HCT116 (cell line): ENCODE results near the gene BOD1L1. TPM values are rescaled to one million over a fixed set of nuclear protein-coding genes. Genes with fewer than 3 reads are reported as not detected.

Source experiments
- ATAC-seq: fragments of 200-7000 bp; cut with Tn5 transposase; 2 replicates; pipeline ENCODE4 v1.9.1; 2020; ENCODE audit warnings: mild to moderate bottlenecking, moderate library complexity
- BruUV-seq: library from RNA; stranded (reverse); fragments of 400-500 nt; replicated peaks from 2 replicates; lab custom pipeline; 2021; lab: Mats Ljungman, UMichigan
- CTCF ChIA-PET: fragments of 300-600 bp; sonication (Branson Sonifier 250); formaldehyde crosslinking; loops from one replicate; lab custom pipeline; 2021; ENCODE audit warnings: antibody characterized with exemption; lab: Charles Lee
- POLR2A ChIA-PET: fragments of 300-600, 350-600 bp; sonication (Branson Sonifier 250); formaldehyde crosslinking; loops from one replicate; lab custom pipeline; 2021; ENCODE audit warnings: antibody characterized with exemption; lab: Charles Lee
- RAD21 ChIA-PET, 2 experiments: fragments of 300-600 bp; sonication (Branson Sonifier 250); formaldehyde crosslinking; loops; one replicate each; lab custom pipeline; 2023; ENCODE audit warnings: low total read pairs in 2 of 2; ENCODE audit not compliant: uncharacterized antibody in 2 of 2, unreplicated experiment in 2 of 2, low non-redundant PET in 1 of 2; lab: Charles Lee
- DNase-seq: peaks from one replicate; pipeline ENCODE4 v3.0.0-alpha.2; 2010; ENCODE audit warnings: low read depth, low spot score
- H2AFZ ChIP-seq: fragments of 200-600 bp; shearing (Covaris generic), sonication (generic); 2 replicates; pipeline ENCODE4 v1.6.1; 2017; ENCODE audit warnings: low read depth, mixed run types, mixed read lengths, antibody characterized with exemption, low read length; ENCODE audit not compliant: poor library complexity, severe bottlenecking
- H3K27ac ChIP-seq: 2 replicates; pipeline ENCODE4 v1.5.1; 2012; ENCODE audit warnings: low read depth, low read length
- H3K27me3 ChIP-seq: fragments of 200-600 bp; sonication (generic); 2 replicates; pipeline ENCODE4 v1.6.1; 2016; ENCODE audit warnings: mixed run types, low read length, mixed read lengths; ENCODE audit not compliant: insufficient read depth
- H3K36me3 ChIP-seq, 2 experiments: fragments of 200-500 bp in 1 of 2; fragments of 200-600 bp in 1 of 2; sonication (Bioruptor generic) in 1 of 2; sonication (generic) in 1 of 2; 2 replicates each; pipeline versions ENCODE4 v1.5.1 to v1.6.1; 2014 to 2016; ENCODE audit warnings: low read length in 2 of 2, inconsistent platforms in 1 of 2, mixed read lengths in 1 of 2, mixed run types in 1 of 2; ENCODE audit not compliant: insufficient read depth in 2 of 2, control insufficient read depth in 1 of 2
- H3K4me1 ChIP-seq, 2 experiments: fragments of 200-600 bp in 1 of 2; sonication (generic) in 1 of 2; 2 replicates each; pipeline versions ENCODE4 v1.5.1 to v1.6.1; 2012 to 2017; ENCODE audit warnings: low read length in 2 of 2, inconsistent platforms in 1 of 2, mild to moderate bottlenecking in 1 of 2, mixed read lengths in 1 of 2, mixed run types in 1 of 2, moderate library complexity in 1 of 2; ENCODE audit not compliant: insufficient read depth in 2 of 2, control insufficient read depth in 1 of 2
- H3K4me2 ChIP-seq: fragments of 200-600 bp; sonication (generic); 2 replicates; pipeline ENCODE4 v1.6.1; 2017; ENCODE audit warnings: mixed run types, low read length, mixed read lengths
- H3K4me3 ChIP-seq, 2 experiments: fragments of 200-600 bp in 1 of 2; sonication (generic) in 1 of 2; replicated peaks in 1 of 2; 2 replicates each; pipeline ENCODE4 v1.5.1; 2011 to 2016; ENCODE audit warnings: low read length in 2 of 2, control low read depth in 1 of 2, low read depth in 1 of 2, mild to moderate bottlenecking in 1 of 2, mixed read lengths in 1 of 2, mixed run types in 1 of 2
- H3K79me2 ChIP-seq: fragments of 200-600 bp; sonication (generic); 2 replicates; pipeline ENCODE4 v1.6.1; 2017; ENCODE audit warnings: mild to moderate bottlenecking, mixed run types, low read length, moderate library complexity, mixed read lengths; ENCODE audit not compliant: insufficient read depth
- H3K9ac ChIP-seq: fragments of 200-600 bp; sonication (generic); 2 replicates; pipeline ENCODE4 v1.6.1; 2016; ENCODE audit warnings: low read length, mixed read lengths
- H3K9me2 ChIP-seq: fragments of 200-600 bp; sonication (generic), shearing (Covaris generic); 2 replicates; pipeline ENCODE4 v1.6.1; 2017; ENCODE audit warnings: mixed run types, mild to moderate bottlenecking, moderate library complexity; ENCODE audit not compliant: insufficient read depth
- H3K9me3 ChIP-seq, 2 experiments: fragments of 200-500 bp in 1 of 2; fragments of 200-600 bp in 1 of 2; sonication (Bioruptor generic) in 1 of 2; sonication (generic) in 1 of 2; 2 replicates each; pipeline ENCODE4 v1.6.1; 2014 to 2017; ENCODE audit warnings: low read length in 2 of 2, mixed read lengths in 2 of 2, inconsistent platforms in 1 of 2, low read depth in 1 of 2, mild to moderate bottlenecking in 1 of 2, mixed run types in 1 of 2, moderate library complexity in 1 of 2; ENCODE audit not compliant: control insufficient read depth in 1 of 2, insufficient read depth in 1 of 2
- H4K20me1 ChIP-seq: fragments of 200-600 bp; sonication (generic), shearing (Covaris generic); 2 replicates; pipeline ENCODE4 v1.6.1; 2017; ENCODE audit warnings: mixed run types, mild to moderate bottlenecking, moderate library complexity; ENCODE audit not compliant: insufficient read depth
- CEBPB ChIP-seq: IDR thresholded peaks from 2 replicates; pipeline ENCODE4 v1.6.1; 2012; ENCODE audit warnings: low read depth
- POLR2A ChIP-seq: IDR thresholded peaks from 2 replicates; pipeline ENCODE4 v1.7.0; 2011; ENCODE audit warnings: borderline replicate concordance; ENCODE audit not compliant: insufficient read depth, insufficient read length; ENCODE audit errors: extremely low read depth
- SIN3A ChIP-seq: IDR thresholded peaks from 2 replicates; pipeline ENCODE4 v1.6.1; 2012; ENCODE audit warnings: low read depth
- SRF ChIP-seq: IDR thresholded peaks from 2 replicates; pipeline ENCODE4 v1.6.1; 2012; ENCODE audit warnings: low read depth
- YY1 ChIP-seq: IDR thresholded peaks from 2 replicates; pipeline ENCODE4 v1.6.1; 2011; ENCODE audit warnings: low read length, low read depth, moderate library complexity, mild to moderate bottlenecking; ENCODE audit not compliant: insufficient replicate concordance; ENCODE audit errors: extremely low read depth
- ZNF274 ChIP-seq: fragments of 200-500 bp; sonication (Bioruptor generic); IDR thresholded peaks from 2 replicates; pipeline ENCODE4 v1.6.1; 2014; ENCODE audit warnings: mild to moderate bottlenecking, low read depth, low read length, inconsistent platforms
- intact Hi-C: fragments of 100-400 bp; cut with micrococcal nuclease; formaldehyde crosslinking; loops from 2 replicates; pipeline ENCODE4 v1.10.0; 2022
- total RNA-seq: library from RNA; stranded (reverse); gene quantifications from one replicate; pipeline ENCODE4 v1.2.1, GENCODE V29; 2021; ENCODE audit not compliant: unreplicated experiment
- TF ChIP-seq, protein P1 (sequence below): IDR thresholded peaks from 2 replicates; pipeline ENCODE4 v1.6.1; 2012; ENCODE audit warnings: low read depth

BOD1L1 gene
- total RNA-seq, 1 experiment from 2014 or later: 22.4 TPM

DNA sequence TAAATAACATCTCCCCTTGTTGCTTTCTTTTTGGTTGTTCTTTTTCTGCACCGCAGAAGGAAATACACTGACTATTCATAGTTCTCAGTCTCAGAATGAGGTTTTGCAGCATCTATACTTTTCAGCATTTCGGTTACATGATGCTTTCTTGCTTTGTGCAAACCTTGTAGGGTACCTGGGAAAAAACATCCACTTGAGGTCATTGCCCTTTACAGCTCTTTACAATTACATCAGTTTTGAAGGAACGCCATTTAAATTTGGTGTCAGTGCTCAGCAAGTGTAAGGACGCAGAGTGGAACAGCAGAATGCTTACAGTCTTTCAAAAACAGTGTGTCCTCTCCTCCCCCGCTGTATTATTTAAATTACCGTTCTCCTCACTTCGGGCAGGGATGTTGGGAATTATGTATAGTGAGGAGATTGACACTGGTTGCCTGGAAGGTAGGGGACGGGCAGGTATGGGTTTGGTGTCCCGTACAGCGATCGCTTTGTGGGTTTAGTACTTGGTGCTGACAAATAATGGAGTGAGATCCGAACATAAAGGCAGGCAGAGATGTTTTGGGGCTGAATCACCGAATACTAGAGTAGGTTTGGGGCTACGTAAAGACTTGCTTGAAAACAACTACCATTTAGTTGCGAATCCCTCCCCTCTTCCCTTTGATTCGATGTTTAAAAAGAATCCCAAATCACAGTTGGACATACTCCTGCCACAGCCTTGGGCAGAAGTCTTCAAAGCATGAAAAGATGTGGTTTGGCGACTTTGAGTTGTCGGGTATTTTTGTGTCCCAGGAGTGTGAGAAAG lies 81.2 kb downstream of the BOD1L1 start:
- no peak overlapping the region for H3K9ac ChIP-seq
- no TSS peak for BruUV-seq
- intact Hi-C loops: loop anchor here (10.0 kb wide), 1 partner anchor 142 kb away; no protein-coding TSS in a partner anchor
- no peaks in the 10 kb centered on the region for H4K20me1 ChIP-seq
- no peaks in the 10 kb centered on the region for H3K27me3 ChIP-seq
- peak overlapping the region; percentile 63 for H2AFZ ChIP-seq
- ChIA-PET CTCF (interaction anchor here (2.0 kb wide), 1 partner anchor 694 kb away, joined by 7 read pairs; no protein-coding TSS in a partner anchor), RAD21 (no interaction called here), POLR2A (no interaction called here)
- DNase-seq (no peak), ATAC-seq (no peak)
- no peaks in the 10 kb centered on the region for H3K9me3 ChIP-seq
- TF ChIP-seq SRF (no peak), ZNF274 (no peak), SIN3A (no peak), POLR2A (no peak), CEBPB (no peak), YY1 (no peak)
- TF ChIP-seq, protein P1, sequence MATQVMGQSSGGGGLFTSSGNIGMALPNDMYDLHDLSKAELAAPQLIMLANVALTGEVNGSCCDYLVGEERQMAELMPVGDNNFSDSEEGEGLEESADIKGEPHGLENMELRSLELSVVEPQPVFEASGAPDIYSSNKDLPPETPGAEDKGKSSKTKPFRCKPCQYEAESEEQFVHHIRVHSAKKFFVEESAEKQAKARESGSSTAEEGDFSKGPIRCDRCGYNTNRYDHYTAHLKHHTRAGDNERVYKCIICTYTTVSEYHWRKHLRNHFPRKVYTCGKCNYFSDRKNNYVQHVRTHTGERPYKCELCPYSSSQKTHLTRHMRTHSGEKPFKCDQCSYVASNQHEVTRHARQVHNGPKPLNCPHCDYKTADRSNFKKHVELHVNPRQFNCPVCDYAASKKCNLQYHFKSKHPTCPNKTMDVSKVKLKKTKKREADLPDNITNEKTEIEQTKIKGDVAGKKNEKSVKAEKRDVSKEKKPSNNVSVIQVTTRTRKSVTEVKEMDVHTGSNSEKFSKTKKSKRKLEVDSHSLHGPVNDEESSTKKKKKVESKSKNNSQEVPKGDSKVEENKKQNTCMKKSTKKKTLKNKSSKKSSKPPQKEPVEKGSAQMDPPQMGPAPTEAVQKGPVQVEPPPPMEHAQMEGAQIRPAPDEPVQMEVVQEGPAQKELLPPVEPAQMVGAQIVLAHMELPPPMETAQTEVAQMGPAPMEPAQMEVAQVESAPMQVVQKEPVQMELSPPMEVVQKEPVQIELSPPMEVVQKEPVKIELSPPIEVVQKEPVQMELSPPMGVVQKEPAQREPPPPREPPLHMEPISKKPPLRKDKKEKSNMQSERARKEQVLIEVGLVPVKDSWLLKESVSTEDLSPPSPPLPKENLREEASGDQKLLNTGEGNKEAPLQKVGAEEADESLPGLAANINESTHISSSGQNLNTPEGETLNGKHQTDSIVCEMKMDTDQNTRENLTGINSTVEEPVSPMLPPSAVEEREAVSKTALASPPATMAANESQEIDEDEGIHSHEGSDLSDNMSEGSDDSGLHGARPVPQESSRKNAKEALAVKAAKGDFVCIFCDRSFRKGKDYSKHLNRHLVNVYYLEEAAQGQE: no peak
- H3K4me1 ChIP-seq: peaks cover 10 to 33% of the 10 kb centered on the region in 2 experiments
- no peaks in the 10 kb centered on the region for H3K79me2 ChIP-seq
- no peaks in the 10 kb centered on the region for H3K36me3 ChIP-seq
- H3K4me3 ChIP-seq: no peak overlapping the region
- no peak overlapping the region for H3K4me2 ChIP-seq
- no peaks in the 10 kb centered on the region for H3K9me2 ChIP-seq
- no peak overlapping the region for H3K27ac ChIP-seq
